Epithelial cell of proximal tubule (primary cell): Measurements from ENCODE around the gene ATP2B1. TPM values are rescaled to one million over a fixed set of nuclear protein-coding genes. Genes with fewer than 3 reads are reported as not detected.

Experiments
- DNase-seq: peaks from one replicate; pipeline ENCODE4 v3.0.0-alpha.2; 2011; ENCODE audit warnings: low read depth
- H3K4me3 ChIP-seq: 2 replicates; pipeline ENCODE4 v1.5.1; 2011; ENCODE audit warnings: low read depth, mild to moderate bottlenecking, low read length
- total RNA-seq: library from RNA; depleted of rRNA; stranded (reverse); fragments of >200 nt; gene quantifications from 2 replicates; pipeline ENCODE4 v1.2.3, GENCODE V29; 2015
- TF ChIP-seq, protein P1 (sequence below): conservative IDR thresholded peaks from 2 replicates; pipeline ENCODE4 v1.5.1; 2012; ENCODE audit warnings: low read depth, mild to moderate bottlenecking, low read length

Gene ATP2B1
- total RNA-seq, 1 donor from 2014 or later: 25.3 TPM

- no peak overlapping the region for H3K4me3 ChIP-seq
- DNase-seq: no peak
- TF ChIP-seq, protein P1, sequence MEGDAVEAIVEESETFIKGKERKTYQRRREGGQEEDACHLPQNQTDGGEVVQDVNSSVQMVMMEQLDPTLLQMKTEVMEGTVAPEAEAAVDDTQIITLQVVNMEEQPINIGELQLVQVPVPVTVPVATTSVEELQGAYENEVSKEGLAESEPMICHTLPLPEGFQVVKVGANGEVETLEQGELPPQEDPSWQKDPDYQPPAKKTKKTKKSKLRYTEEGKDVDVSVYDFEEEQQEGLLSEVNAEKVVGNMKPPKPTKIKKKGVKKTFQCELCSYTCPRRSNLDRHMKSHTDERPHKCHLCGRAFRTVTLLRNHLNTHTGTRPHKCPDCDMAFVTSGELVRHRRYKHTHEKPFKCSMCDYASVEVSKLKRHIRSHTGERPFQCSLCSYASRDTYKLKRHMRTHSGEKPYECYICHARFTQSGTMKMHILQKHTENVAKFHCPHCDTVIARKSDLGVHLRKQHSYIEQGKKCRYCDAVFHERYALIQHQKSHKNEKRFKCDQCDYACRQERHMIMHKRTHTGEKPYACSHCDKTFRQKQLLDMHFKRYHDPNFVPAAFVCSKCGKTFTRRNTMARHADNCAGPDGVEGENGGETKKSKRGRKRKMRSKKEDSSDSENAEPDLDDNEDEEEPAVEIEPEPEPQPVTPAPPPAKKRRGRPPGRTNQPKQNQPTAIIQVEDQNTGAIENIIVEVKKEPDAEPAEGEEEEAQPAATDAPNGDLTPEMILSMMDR: no peak
These were observed 118.9 kb downstream of the ATP2B1 start for GRCh38 chr12:89589753-89590152.

DNA sequence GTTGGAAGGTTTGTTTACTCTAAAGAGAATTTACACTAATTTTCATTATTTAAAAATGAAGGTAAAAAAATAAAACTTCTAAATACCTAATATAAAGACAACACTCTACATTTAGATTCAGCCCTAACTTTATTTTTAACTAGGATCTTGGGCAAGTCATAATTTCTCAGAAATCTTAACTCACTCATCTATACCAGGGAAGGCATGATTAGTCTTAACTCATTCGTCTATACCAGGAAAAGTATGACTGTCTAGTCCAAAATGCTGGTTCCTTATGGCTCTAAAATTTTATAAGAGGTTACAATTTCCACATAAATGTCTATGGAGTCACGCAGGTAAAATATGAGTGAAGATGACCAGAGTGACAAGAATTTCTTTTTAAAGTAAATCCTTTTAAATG is 130.1 kb downstream of the ATP2B1 start:
- DNase-seq: no peak
- no peak overlapping the region for H3K4me3 ChIP-seq
- TF ChIP-seq, protein P1: no peak

- TF ChIP-seq, protein P1: no peak
- no peak for DNase-seq
These were observed 131.9 kb downstream of the ATP2B1 start for GRCh38 chr12:89576572-89577220.

GRCh38 chr12:89575374-89575773 is 133.3 kb downstream of the ATP2B1 start:
- H3K4me3 ChIP-seq: no peak overlapping the region
- TF ChIP-seq, protein P1: no peak
- DNase-seq: no peak

More at GRCh38 chr12:89576572-89577220, 131.9 kb downstream of the ATP2B1 start:
- no peak overlapping the region for H3K4me3 ChIP-seq

DNA sequence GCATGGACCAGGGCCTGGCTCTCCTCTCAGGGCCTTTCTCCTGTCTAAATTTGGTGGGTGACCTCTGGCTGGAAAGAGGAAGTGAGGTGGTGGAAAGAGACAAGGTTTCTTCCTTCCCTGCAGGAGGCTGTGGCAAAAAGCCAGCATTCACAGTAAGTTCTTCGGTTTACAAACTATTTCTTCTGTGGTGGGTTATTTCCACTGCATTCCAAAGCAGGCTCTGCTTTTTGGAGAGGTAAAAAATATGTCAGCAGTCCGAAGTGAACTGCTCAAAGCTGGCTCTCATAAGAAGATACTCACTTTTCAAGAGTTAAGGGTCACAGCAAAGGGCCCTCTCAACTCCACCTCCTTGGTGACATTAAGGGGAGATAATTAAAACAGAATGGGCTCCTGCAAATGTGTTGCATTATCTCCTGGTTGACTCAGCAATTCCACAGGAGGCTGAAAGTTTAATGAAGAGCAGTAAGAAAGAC is 133.9 kb downstream of the ATP2B1 start:
- H3K4me3 ChIP-seq: no peak overlapping the region
- TF ChIP-seq, protein P1: no peak
- DNase-seq: peak; percentile 12

DNA sequence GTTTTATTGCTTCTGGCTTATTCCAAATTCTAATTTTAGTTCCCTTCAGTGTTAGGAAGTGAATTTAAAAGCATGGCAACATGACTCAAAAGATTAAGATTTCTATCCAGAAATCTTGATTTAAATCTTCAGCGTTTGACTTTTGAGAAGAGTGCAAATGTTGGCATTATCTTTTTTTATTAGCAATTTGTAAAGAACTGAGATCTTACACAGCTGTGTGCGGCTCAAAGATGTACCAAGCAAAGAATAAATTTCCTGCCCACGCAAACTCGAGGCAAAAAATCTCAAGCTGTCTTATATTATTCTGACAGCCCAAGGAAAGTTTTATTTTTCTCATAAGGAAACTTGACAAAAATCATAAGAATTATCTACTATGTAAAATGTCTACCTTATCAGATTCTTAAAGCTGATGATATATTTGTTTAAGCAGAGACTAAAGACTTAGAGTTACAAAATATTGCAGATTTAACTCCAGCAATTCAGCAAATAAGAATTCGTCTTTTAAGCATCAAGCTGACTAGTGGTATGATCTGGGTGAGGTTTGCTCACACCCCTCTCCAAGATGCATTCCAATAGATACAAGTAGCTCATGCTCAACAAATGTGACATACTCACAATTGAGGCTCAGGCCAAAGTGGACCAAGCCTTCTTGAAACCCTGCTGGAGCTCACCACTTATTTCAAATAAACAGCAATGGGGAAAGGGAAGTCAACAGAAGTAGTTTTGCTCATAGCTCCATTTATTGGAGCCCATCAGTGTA is 135.4 kb downstream of the ATP2B1 start:
- TF ChIP-seq, protein P1: no peak
- DNase-seq: no peak
- H3K4me3 ChIP-seq: no peak overlapping the region
